ENCODE data around the gene CENPF.
"Not testable (repeated sequence)": the region's sequence is repeated elsewhere in the genome, so short reads cannot be mapped to it uniquely, and the experiment has no call there.

Gene CENPF, protein sequence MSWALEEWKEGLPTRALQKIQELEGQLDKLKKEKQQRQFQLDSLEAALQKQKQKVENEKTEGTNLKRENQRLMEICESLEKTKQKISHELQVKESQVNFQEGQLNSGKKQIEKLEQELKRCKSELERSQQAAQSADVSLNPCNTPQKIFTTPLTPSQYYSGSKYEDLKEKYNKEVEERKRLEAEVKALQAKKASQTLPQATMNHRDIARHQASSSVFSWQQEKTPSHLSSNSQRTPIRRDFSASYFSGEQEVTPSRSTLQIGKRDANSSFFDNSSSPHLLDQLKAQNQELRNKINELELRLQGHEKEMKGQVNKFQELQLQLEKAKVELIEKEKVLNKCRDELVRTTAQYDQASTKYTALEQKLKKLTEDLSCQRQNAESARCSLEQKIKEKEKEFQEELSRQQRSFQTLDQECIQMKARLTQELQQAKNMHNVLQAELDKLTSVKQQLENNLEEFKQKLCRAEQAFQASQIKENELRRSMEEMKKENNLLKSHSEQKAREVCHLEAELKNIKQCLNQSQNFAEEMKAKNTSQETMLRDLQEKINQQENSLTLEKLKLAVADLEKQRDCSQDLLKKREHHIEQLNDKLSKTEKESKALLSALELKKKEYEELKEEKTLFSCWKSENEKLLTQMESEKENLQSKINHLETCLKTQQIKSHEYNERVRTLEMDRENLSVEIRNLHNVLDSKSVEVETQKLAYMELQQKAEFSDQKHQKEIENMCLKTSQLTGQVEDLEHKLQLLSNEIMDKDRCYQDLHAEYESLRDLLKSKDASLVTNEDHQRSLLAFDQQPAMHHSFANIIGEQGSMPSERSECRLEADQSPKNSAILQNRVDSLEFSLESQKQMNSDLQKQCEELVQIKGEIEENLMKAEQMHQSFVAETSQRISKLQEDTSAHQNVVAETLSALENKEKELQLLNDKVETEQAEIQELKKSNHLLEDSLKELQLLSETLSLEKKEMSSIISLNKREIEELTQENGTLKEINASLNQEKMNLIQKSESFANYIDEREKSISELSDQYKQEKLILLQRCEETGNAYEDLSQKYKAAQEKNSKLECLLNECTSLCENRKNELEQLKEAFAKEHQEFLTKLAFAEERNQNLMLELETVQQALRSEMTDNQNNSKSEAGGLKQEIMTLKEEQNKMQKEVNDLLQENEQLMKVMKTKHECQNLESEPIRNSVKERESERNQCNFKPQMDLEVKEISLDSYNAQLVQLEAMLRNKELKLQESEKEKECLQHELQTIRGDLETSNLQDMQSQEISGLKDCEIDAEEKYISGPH (N-terminal part only)

DNA sequence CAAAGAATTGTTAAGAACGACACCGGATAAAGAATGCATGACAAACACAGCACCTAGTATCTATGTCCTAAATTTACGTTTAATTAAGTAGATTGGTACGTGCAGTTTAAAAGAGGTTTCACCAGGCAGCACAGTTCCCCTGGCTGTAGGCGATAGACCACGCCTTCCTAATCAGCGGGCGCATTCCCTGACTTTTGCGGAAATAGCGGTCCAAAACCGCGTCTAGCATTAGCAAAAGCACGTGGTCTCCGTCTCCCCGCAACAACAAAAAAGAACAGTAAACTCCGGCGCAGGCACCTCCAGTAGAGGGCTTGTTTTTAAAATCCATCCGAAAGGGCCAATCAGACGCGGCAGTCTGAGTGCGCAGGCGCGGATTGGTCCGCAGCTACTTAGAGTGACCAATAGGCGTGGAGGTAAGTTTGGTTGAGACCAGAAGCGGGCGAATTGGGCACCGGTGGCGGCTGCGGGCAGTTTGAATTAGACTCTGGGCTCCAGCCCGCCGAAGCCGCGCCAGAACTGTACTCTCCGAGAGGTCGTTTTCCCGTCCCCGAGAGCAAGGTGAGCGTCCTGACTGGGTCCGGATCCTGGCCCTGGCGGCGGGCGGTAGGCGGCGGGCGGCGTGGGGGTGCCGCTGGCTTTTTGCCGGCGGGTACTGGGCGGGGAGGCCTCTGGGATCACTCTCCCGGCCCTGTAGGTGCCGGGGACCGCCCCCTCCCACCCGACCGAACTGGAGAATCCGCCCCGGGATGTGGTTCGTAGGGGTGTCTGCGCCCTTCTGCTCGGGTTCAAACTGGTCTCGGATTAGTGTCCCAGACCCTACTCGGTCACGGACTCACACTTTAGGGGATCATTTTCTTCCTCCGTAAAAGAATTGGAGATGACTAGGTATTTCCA is at the start of gene CENPF:
CENPF (plus strand) TSS at position 432 of the 894 bp plus-strand sequence. CDS start 10,560 bp downstream, outside the sequence.
- peak; percentile 92 to 99 (median 96) for DNase-seq

- DNase-seq = no peak
These were observed 44.9 kb upstream of the CENPF start for GRCh38 chr1:214557952-214558735.

- no peak for DNase-seq
These were observed 39.1 kb upstream of the CENPF start for GRCh38 chr1:214563881-214564280.

DNA sequence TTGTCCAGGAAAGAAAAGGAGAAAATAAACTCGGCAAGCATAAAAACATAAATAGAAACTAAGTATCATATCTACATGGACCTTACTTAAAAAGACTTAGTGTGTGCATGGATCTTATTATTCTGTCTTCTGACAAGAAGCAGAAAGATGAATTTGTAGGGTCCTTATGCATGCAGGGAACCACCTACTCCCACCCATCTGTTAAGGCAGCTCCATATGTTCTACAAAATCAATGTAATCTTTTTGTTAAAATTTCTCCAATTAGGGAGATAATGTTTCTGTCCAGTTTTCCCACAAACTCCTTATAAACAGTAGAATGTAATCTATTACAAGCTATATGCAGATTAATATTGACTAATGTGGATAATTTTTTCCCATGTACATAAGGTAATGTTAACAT is 37.7 kb upstream of the CENPF start:
- DNase-seq = no peak

- DNase-seq = no peak
These were observed 36.6 kb upstream of the CENPF start for GRCh38 chr1:214566158-214567104.

DNA sequence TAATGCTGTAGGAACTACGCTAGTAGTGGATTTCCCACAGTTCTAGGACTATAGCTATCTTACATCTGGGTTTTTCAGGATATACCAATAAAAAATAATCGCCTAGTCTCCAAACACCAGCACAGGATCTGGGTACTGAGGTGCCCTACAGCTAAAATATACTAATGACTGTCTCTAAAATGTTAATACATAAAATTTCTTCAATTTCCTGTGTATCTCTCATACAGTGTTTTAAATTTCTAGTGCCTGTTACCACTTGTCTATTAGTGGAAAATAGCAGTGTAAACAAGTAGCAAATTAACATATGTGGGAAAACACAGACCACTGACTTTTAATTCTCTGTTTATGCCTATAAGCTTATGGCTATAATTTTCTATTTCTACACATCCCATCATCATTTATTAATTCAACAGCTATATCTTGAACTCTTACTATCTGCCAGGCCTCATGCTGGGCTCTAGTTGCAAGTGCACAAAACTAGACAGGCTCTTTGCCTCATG is 35.5 kb upstream of the CENPF start:
- DNase-seq = no peak

DNA sequence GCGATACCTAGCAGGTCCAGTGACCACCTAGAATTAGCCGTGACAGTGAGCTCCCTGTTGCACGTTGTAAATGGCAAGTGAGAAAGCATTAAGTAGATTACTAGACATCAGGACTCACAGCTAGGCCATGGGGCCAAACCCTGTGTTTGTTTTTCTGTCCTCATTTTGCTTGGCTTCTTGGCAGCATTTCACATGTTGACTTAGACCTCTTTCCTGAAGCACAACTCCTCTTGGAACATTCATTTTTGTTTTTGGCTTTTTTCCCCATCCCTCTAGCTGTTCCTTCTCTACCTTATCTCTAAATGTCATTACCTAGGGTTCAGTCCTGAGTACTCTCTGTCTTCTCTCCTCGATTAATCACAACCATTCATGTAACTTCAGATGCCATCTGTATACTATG is 34.7 kb upstream of the CENPF start:
- DNase-seq = no peak

GRCh38 chr1:214569357-214570004 is 33.5 kb upstream of the CENPF start:
- no peak for DNase-seq

DNA sequence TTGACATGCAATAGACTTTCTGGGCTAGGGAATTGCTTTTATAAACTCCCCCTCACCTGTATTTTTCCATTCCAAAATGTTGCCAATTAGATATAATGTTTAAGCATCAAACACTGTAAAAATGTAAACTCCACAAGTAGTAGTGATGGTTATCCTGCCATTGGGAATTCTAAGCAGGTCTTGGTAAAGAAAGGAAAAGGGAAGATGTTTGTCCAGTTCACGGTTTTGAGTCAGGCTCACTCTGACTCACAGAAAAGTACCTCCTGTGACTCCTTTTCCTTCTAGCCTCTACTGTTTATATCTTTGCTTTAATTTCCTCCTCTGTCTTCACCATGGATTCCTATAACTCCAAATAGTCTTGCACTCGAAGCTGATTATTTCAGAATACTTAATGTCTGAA is 32.6 kb upstream of the CENPF start:
- DNase-seq = no peak

DNA sequence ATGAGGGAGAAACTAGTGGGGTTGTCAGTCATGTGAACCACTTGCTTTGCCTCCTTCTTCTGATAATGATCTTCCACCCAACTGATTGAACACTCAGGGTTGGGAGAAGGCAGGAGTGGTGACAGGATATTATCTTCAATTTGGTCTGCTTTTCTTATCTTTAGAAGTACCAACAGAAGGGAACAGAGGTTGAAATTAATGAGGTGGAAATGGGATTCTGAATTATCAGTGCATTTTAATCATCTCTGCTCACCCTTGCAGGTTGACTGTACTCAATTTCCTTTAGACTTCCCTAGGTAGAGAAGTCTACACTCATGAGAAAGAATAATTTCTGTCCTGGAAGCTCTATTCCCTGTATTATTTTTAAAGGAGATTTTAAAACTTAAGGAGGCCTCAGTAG is 31.7 kb upstream of the CENPF start:
- no peak for DNase-seq

DNA sequence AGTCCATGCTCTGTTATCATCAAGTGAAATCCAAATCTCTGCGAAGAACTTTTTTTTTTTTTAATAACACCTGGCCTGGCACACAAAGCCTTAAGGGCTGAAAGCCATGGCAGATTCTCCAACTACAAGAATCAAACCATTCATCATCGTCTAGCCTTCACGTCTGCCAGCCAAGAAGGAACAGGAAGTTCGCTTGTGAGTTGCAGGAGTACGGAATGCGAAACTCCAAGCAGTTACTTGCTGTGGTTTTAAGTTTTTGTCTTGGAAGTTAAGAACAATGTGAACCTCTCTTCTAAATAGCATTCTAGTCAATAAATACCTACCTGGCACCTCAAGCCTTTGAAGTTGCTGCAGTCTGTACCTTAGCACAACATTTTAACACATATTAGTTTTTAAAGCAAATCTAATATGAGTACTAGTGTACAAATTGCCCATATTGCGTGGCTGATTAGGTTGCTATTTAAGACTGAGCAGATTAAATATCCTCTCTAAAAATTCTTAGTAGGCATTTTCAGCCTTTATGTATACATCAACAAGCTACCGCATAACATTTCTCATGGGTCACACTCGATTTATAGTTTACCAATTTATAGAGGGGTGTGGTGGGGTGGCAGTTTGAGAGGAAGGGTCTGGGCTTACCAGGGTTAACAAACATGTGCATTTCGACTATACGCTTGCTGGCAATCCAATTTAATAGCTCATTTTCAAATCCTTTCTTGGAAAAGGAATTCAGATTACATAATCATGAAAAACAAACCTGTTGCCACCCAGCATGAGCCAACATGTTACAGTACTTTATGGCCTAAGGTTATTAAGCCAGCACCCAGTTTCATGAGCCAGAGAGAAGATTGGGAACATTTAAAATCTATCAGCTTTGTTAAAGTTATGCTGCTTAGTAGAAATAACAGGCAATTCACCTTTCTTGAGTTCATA is 29.3 kb upstream of the CENPF start:
- no peak for DNase-seq

DNA sequence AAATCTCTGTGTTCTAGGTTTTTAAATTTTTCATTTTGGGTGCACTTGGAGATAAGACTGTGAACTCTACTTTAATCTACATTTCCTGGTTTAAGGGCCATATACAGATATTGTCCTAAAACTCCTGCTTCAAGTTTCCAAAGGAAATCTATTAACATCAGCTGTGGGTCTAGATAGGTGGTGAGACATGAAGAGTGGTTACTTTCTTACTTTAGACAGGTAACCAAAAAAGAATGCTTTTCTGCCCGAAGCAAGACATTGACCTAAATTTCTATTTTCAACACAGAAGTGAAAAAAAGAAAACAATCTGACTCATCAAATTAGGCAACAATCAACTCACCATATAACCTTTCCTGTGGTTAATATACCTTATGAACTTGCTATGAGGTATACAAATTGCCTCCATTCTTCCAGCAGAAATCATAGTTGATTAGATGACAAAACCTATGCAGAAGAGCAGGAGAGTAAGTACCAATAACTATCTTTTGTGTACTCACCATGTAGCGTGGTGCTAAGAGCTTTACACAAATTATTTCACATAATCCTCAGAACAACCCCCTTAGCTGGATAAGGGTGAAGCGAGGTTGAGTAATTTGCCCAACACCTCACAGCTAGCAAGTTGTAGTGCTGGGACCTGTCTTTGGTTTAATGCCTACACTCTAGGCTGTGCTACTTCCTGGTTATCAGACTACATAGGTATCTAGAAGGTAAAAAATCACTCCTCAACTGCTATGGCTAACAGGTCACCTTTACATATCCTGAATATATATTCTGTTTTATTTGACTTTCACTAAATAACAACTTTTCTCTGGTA is 28.2 kb upstream of the CENPF start:
- DNase-seq = no peak

GRCh38 chr1:214576120-214576519 is 26.9 kb upstream of the CENPF start:
- DNase-seq = not testable (repeated sequence)

GRCh38 chr1:214579183-214579582 is 23.8 kb upstream of the CENPF start:
- DNase-seq = no peak

- no peak for DNase-seq
These were observed 21.2 kb upstream of the CENPF start for GRCh38 chr1:214581785-214582184.

DNA sequence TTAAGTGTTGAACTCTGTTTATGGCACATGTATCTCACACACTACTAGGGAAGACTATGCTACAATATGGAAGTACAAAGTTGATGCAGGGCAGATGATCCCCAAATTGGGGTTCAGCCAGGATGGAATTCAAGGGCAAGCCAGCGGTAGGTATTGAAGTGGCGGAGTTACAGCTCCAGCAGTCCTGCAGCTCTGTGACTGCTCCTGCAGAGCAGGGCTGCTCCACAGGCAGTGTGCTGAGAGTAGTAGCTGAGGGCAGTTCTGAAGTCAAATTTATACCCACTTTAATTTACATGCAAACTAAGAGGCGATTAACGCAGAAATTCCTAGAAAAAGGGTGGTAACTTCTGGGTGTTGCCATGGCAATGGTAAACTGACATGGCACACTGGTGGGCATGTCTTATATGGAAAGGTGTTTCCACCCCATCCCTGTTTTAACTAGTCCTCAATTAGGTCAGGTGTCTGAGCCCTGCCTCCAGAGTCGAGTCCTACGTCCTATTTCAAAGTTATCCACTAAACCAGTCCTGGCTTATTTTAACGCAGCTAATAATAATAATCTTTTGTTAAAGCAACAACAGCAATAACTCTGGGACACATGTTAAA is 20.6 kb upstream of the CENPF start:
- DNase-seq = no peak

DNA sequence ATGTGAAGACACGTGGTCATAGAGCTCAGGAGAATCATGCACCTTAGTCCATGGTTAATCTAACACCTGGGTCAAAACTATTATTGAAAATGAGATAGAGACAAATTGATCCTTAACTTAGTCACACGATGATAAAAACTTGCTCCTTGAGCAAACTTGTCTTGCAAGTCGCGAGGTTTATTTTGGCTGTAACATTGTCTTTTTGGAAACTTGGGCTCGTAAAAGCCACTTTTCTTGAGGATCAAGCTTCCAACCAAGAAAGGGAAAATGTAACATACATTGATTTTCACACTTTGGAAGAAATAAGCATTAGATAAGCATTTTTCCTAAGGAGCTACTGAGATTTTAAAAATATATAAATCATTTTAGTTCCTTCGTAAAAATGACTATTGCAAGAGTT is 19.9 kb upstream of the CENPF start:
- DNase-seq = no peak
